SK-N-MC (cell line): ENCODE data around the gene MTSS2.

Experiments used
- DNase-seq: peaks from one replicate; pipeline ENCODE4 v3.0.0-alpha.2; 2011; ENCODE audit warnings: low read depth, low spot score
- H3K27ac ChIP-seq: fragments of 200-600 bp; sonication (generic); 2 replicates; pipeline ENCODE4 v1.5.1; 2016; ENCODE audit warnings: mixed run types
- H3K36me3 ChIP-seq: fragments of 200-600 bp; sonication (generic); 2 replicates; pipeline ENCODE4 v1.6.1; 2017; ENCODE audit warnings: antibody characterized with exemption, low read length, mixed read lengths; ENCODE audit not compliant: insufficient read depth
- H3K4me3 ChIP-seq: fragments of 200-600 bp; sonication (generic); 2 replicates; pipeline ENCODE4 v1.5.1; 2016
- H3K9ac ChIP-seq: fragments of 200-600 bp; sonication (generic); 2 replicates; pipeline ENCODE4 v1.8.0; 2017; ENCODE audit warnings: mixed run types, mixed read lengths; ENCODE audit not compliant: insufficient read length
- H3K9me3 ChIP-seq: fragments of 200-600 bp; sonication (generic); 2 replicates; pipeline ENCODE4 v1.6.1; 2017; ENCODE audit warnings: low read depth, mild to moderate bottlenecking, antibody characterized with exemption, low read length, moderate library complexity, mixed read lengths
- EZH2 ChIP-seq: fragments of 200-600 bp; sonication (generic); IDR thresholded peaks from one replicate; pipeline ENCODE4 v1.6.1; 2017; ENCODE audit warnings: antibody characterized with exemption
- FOXP2 ChIP-seq: optimal IDR thresholded peaks from 2 replicates; pipeline ENCODE3; 2011; ENCODE audit warnings: mild to moderate bottlenecking, moderate library complexity; ENCODE audit not compliant: insufficient read depth; ENCODE audit errors: extremely low read length, control extremely low read depth
- POLR2AphosphoS5 ChIP-seq: IDR thresholded peaks from 2 replicates; pipeline ENCODE4 v1.6.1; 2012; ENCODE audit warnings: mild to moderate bottlenecking, low read depth, low read length, borderline replicate concordance

The MTSS2 gene

GRCh38 chr16:70670175-70670574 is 15.7 kb downstream of the MTSS2 start:
- Histone ChIP-seq H3K4me3 (no peak overlapping the region), H3K9ac (no peak overlapping the region), H3K9me3 (no peaks in the 10 kb centered on the region), H3K27ac (no peak overlapping the region), H3K36me3 (peaks cover 35% of the 10 kb centered on the region)
- DNase-seq = no peak
- TF ChIP-seq FOXP2 (no peak), POLR2AphosphoS5 (no peak), EZH2 (no peak)

- Histone ChIP-seq H3K9me3 (no peaks in the 10 kb centered on the region), H3K4me3 (no peak overlapping the region), H3K27ac (no peak overlapping the region), H3K9ac (no peak overlapping the region), H3K36me3 (peaks cover 30% of the 10 kb centered on the region)
- no peak for DNase-seq
- TF ChIP-seq POLR2AphosphoS5 (no peak), EZH2 (no peak), FOXP2 (no peak)
Observed at GRCh38 chr16:70665806-70666735, 19.8 kb downstream of the MTSS2 start.

- H3K4me3 ChIP-seq = no peak overlapping the region
- H3K27ac ChIP-seq = no peak overlapping the region
- H3K9ac ChIP-seq = no peak overlapping the region
- peaks cover 22% of the 10 kb centered on the region for H3K36me3 ChIP-seq
- DNase-seq = no peak
- no peaks in the 10 kb centered on the region for H3K9me3 ChIP-seq
- TF ChIP-seq POLR2AphosphoS5 (no peak), FOXP2 (no peak), EZH2 (no peak)
Observed at GRCh38 chr16:70665113-70665694, 20.6 kb downstream of the MTSS2 start.

DNA sequence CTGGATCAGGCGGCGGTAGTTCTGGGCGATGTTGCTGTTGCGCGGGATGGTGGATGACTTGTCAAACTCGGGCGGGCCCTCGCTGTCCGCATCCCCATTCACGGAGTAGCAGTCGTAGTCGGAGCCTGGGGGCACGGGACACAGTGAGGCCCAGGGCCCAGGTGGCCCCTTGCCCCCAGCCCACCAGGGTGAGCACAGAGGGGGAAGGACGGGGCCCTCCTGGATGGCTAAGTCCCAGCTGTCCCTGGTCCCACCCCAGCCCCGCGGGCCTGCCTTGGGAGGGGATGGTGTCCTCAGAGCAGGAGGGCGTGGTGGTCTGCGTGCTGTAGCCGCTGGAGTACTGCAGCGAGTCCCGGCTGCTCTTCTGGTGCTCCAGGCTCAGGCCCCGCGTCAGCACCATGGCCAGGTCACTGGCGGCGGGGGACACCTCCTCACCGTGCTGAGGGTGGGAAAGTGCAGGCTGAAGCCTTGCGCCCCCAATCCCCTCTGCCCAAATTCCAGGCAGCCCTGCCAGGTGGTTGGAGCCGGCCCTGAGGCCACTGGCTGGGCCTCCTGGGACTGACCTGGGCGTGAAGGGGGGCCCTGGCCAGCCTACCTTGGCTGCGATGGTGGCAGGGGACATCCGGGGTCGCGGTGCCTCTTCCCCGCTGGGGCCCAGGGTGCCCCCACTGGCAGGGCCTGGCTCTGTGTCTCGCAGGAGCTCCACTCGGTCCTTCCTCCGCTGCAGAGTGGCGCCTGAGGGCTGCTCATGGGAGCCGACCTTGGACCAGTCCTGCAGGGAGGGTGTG is 21.3 kb downstream of the MTSS2 start:
- Histone ChIP-seq H3K9ac (no peak overlapping the region), H3K9me3 (no peaks in the 10 kb centered on the region), H3K36me3 (peaks cover 16% of the 10 kb centered on the region; the same call in 1 of the 2 replicates), H3K27ac (no peak overlapping the region), H3K4me3 (no peak overlapping the region)
- DNase-seq = no peak
- TF ChIP-seq EZH2 (no peak), POLR2AphosphoS5 (no peak), FOXP2 (no peak)

DNA sequence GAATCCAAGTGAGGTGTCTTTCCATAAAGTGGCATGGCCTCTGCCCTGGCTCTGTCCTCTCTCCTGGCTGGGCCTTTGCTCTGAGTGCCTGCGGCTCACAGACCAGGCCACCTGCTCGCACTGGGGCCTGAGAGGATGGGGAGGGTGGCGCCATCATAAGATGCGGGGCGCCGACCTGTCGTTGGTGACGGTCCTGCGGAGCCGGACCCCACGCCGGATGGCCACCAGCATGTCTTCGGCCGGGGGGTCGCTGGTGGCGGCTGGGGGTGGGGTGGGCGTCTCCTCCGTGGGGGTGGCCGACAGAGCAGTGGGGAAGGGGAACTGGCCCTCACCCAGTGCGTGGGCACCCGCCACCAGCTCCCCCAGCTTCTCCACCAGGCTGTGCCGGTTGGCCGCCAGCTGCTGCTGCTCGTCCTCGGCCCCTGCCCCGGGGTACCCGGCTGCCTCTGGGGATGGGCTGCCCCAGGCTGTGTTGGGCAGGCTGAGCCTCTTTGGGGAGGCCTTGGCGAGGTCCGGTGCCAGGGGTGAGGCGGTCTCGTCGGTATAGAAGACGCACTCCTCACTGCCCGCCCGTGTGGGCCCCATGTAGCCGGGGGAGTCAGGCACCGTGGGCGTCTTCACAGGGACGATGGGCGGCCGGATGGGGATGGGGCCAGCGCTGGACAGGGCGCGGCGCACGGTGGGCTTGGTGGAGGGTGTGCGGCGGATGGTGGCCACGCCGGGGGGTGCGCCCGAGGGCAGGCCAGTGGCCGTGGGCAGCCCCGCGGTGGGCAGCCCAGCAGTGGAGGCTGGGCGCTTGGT is 22.1 kb downstream of the MTSS2 start:
- no peak for DNase-seq
- no peak overlapping the region for H3K9ac ChIP-seq
- no peak overlapping the region for H3K27ac ChIP-seq
- H3K4me3 ChIP-seq = no peak overlapping the region
- H3K9me3 ChIP-seq = no peaks in the 10 kb centered on the region
- H3K36me3 ChIP-seq = peaks cover 8% of the 10 kb centered on the region; the same call in 1 of the 2 replicates
- TF ChIP-seq POLR2AphosphoS5 (no peak), FOXP2 (no peak), EZH2 (no peak)

DNA sequence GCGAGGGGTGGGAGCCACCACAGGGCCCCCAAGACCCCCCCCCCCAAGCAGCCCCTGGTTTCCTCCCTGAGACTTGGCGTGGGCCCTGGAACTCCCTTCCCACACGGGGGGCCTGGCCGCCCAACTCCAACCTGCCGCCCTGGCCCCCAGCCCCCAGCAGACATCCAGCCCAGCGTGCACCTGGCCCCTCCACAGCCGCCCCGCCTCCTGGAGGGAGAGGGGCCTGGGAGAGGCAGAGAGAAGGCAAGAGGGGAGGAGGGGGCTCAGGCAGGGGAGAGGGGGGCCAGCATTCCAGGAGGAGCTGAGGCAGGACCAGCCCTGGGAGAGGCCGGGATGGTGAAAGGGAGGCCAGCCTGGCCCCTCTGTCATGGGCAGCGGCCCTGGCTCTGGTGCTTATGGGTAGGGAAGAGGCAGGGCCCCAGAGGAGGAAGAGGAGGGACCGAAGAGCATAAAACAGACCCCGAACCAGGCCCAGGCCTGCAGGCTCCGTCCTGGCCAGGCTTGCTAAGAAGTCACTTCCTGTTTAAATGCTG is 22.8 kb downstream of the MTSS2 start:
- Histone ChIP-seq H3K9me3 (no peaks in the 10 kb centered on the region), H3K4me3 (no peak overlapping the region), H3K27ac (no peak overlapping the region), H3K9ac (no peak overlapping the region), H3K36me3 (peaks cover 5% of the 10 kb centered on the region; the same call in 1 of the 2 replicates)
- DNase-seq = no peak
- no peak for TF ChIP-seq POLR2AphosphoS5
- no peak for TF ChIP-seq EZH2
- TF ChIP-seq FOXP2 = no peak

- H3K27ac ChIP-seq = no peak overlapping the region
- DNase-seq = no peak
- H3K9me3 ChIP-seq = no peaks in the 10 kb centered on the region
- H3K36me3 ChIP-seq = peaks cover 5% of the 10 kb centered on the region; the same call in 1 of the 2 replicates
- H3K4me3 ChIP-seq = no peak overlapping the region
- TF ChIP-seq FOXP2 (no peak), POLR2AphosphoS5 (no peak), EZH2 (no peak)
- H3K9ac ChIP-seq = no peak overlapping the region
Observed at GRCh38 chr16:70661918-70662641, 23.8 kb downstream of the MTSS2 start.
